HG02623 (cell line): ENCODE results near the gene ENC1.
A peak's percentile ranks its signal among the peaks of the same experiment; 100 is the strongest.

Experiments used
- ATAC-seq: cut with Tn5 transposase; IDR thresholded peaks from one replicate; pipeline ENCODE4 v1.9.1; 2021; ENCODE audit warnings: moderate library complexity; ENCODE audit not compliant: unreplicated experiment

Gene ENC1

GRCh38 chr5:74633695-74634094 lies 6.8 kb downstream of the ENC1 start:
- no peak for ATAC-seq

GRCh38 chr5:74632947-74633356 lies 7.6 kb downstream of the ENC1 start:
- no peak for ATAC-seq

GRCh38 chr5:74631081-74631953 lies 9.2 kb downstream of the ENC1 start:
- peak; percentile 96 for ATAC-seq

GRCh38 chr5:74630453-74631066 lies 10.0 kb downstream of the ENC1 start:
- ATAC-seq, result no peak

- ATAC-seq, result no peak
Observed at GRCh38 chr5:74629326-74629725, 11.2 kb downstream of the ENC1 start.

GRCh38 chr5:74628359-74628758 lies 12.2 kb downstream of the ENC1 start:
- no peak for ATAC-seq

- ATAC-seq, result no peak
Observed at GRCh38 chr5:74627646-74628279, 12.8 kb downstream of the ENC1 start.

GRCh38 chr5:74626386-74627222 lies 13.9 kb downstream of the ENC1 start:
- ATAC-seq, result no peak

- no peak for ATAC-seq
Observed at GRCh38 chr5:74625742-74626241, 14.7 kb downstream of the ENC1 start.

GRCh38 chr5:74624931-74625505 lies 15.5 kb downstream of the ENC1 start:
- no peak for ATAC-seq

GRCh38 chr5:74624501-74624900 lies 16.0 kb downstream of the ENC1 start:
- no peak for ATAC-seq

- no peak for ATAC-seq
Observed at GRCh38 chr5:74623748-74624408, 16.6 kb downstream of the ENC1 start.

- no peak for ATAC-seq
Observed at GRCh38 chr5:74623006-74623611, 17.4 kb downstream of the ENC1 start.

- ATAC-seq, result no peak
Observed at GRCh38 chr5:74622122-74622521, 18.4 kb downstream of the ENC1 start.

- no peak for ATAC-seq
Observed at GRCh38 chr5:74621492-74621891, 19.0 kb downstream of the ENC1 start.

- ATAC-seq, result no peak
Observed at GRCh38 chr5:74619308-74619707, 21.2 kb downstream of the ENC1 start.

GRCh38 chr5:74618106-74618505 lies 22.4 kb downstream of the ENC1 start:
- ATAC-seq, result no peak

GRCh38 chr5:74617202-74617601 lies 23.3 kb downstream of the ENC1 start:
- no peak for ATAC-seq
